Caco-2 (cell line): Measurements from ENCODE around the gene PIK3CG. TPM values are rescaled to one million over a fixed set of nuclear protein-coding genes. Genes with fewer than 3 reads are reported as not detected.
A peak's percentile ranks its signal among the peaks of the same experiment; 100 is the strongest.

ENCODE experiments used
- Bru-seq: library from RNA; stranded (reverse); fragments of 400-500 nt; gene quantifications from one replicate; lab custom pipeline; 2021; lab: Mats Ljungman, UMichigan
- BruChase-seq, 2 experiments: library from RNA; stranded (reverse); fragments of 400-500 nt; gene quantifications; one replicate each; lab custom pipeline; 2021; lab: Mats Ljungman, UMichigan
- BruUV-seq: library from RNA; stranded (reverse); fragments of 400-500 nt; replicated peaks from 2 replicates; lab custom pipeline; 2021; lab: Mats Ljungman, UMichigan
- CTCF ChIA-PET: fragments of 300-600 bp; sonication (Branson Sonifier 250); formaldehyde crosslinking; loops from one replicate; lab custom pipeline; 2022; ENCODE audit warnings: antibody characterized with exemption; lab: Charles Lee
- POLR2A ChIA-PET: fragments of 300-600 bp; sonication (Branson Sonifier 250); formaldehyde crosslinking; loops from one replicate; lab custom pipeline; 2022; ENCODE audit warnings: antibody characterized with exemption; lab: Charles Lee
- DNase-seq, 2 experiments: peaks; one replicate each; pipeline versions ENCODE4 v3.0.0 to v3.0.0-alpha.2; 2020 to 2022
- H3K27me3 ChIP-seq: replicated peaks from 2 replicates; pipeline ENCODE4 v1.6.0; 2011; ENCODE audit warnings: low read length; ENCODE audit not compliant: control insufficient read depth, insufficient read depth
- H3K36me3 ChIP-seq: 2 replicates; pipeline ENCODE4 v1.5.1; 2011; ENCODE audit warnings: low read length; ENCODE audit not compliant: control insufficient read depth, insufficient read depth
- H3K4me1 ChIP-seq: fragments of 250-450 bp; sonication (Bioruptor Pico); 2 replicates; pipeline ENCODE4 v1.5.1; 2020; ENCODE audit warnings: mild to moderate bottlenecking
- H3K4me3 ChIP-seq: 2 replicates; pipeline ENCODE4 v1.5.1; 2011; ENCODE audit warnings: low read depth, mild to moderate bottlenecking, control low read depth, low read length
- H3K9me3 ChIP-seq: fragments of 250-450 bp; sonication (Bioruptor Pico); 2 replicates; pipeline ENCODE4 v1.5.1; 2020; ENCODE audit warnings: mild to moderate bottlenecking, moderate library complexity
- H3K27ac Mint-ChIP-seq: one replicate; pipeline ENCODE4 v1.8.0; 2022; ENCODE audit warnings: mixed read lengths; ENCODE audit not compliant: unreplicated experiment
- H3K27me3 Mint-ChIP-seq: one replicate; pipeline ENCODE4 v1.8.0; 2022; ENCODE audit warnings: mixed read lengths; ENCODE audit not compliant: insufficient read depth, unreplicated experiment
- H3K36me3 Mint-ChIP-seq: one replicate; pipeline ENCODE4 v1.8.0; 2022; ENCODE audit warnings: mild to moderate bottlenecking, mixed read lengths; ENCODE audit not compliant: insufficient read depth, unreplicated experiment
- H3K4me1 Mint-ChIP-seq: one replicate; pipeline ENCODE4 v1.8.0; 2022; ENCODE audit warnings: low read depth, mixed read lengths; ENCODE audit not compliant: unreplicated experiment
- H3K4me3 Mint-ChIP-seq: one replicate; pipeline ENCODE4 v1.8.0; 2022; ENCODE audit warnings: mild to moderate bottlenecking, moderate library complexity, mixed read lengths; ENCODE audit not compliant: unreplicated experiment
- H3K9me3 Mint-ChIP-seq: one replicate; pipeline ENCODE4 v1.8.0; 2022; ENCODE audit warnings: mixed read lengths; ENCODE audit not compliant: unreplicated experiment
- CTCF ChIP-seq, 2 experiments: fragments of 200-600 bp in 1 of 2; IDR thresholded peaks; 1 replicate in 1 of 2; 2 replicates in 1 of 2; pipeline versions ENCODE4 v1.5.1 to v1.8.0; 2011 to 2022; ENCODE audit warnings: antibody characterized with exemption in 1 of 2, control low read depth in 1 of 2, inconsistent platforms in 1 of 2, low read depth in 1 of 2, low read length in 1 of 2, mild to moderate bottlenecking in 1 of 2, moderate library complexity in 1 of 2; ENCODE audit not compliant: insufficient read depth in 1 of 2, severe bottlenecking in 1 of 2, unreplicated experiment in 1 of 2
- intact Hi-C: fragments of 100-400 bp; cut with micrococcal nuclease; formaldehyde crosslinking; loops from one replicate; pipeline ENCODE4 v1.10.0; 2022; ENCODE audit not compliant: unreplicated experiment
- long read RNA-seq: library from polyadenylated mRNA; stranded (forward); transcript quantifications from one replicate; pipeline ENCODE4 v2.0.0, GENCODE V29; 2022
- total RNA-seq: library from RNA; stranded (reverse); gene quantifications from 2 replicates; pipeline ENCODE4 v1.2.3, GENCODE V29; 2022

The PIK3CG gene
- total RNA-seq (not detected in 2 replicates), Bru-seq, nascent RNA (not detected), BruChase-seq, experiment 1, labeled RNA remaining after a 2-hour chase (not detected), BruChase-seq, experiment 2, labeled RNA remaining after a 6-hour chase (percentile 2 among the genes with signal in this experiment)
- long read RNA-seq, result 0 reads

- H3K4me3 ChIP-seq, result no peak within 1 kb of the TSS
- BruUV-seq, result no TSS peak
- intact Hi-C loops, result no loop called here
- Mint-ChIP-seq H3K4me3 (no peak within 1 kb of the TSS), H3K27me3 (peaks cover 24% of the 10 kb centered on the region), H3K27ac (no peak within 1 kb of the TSS), H3K36me3 (no peaks in the 10 kb centered on the region), H3K9me3 (no peaks in the 10 kb centered on the region), H3K4me1 (no peaks in the 10 kb centered on the region)
- H3K4me1 ChIP-seq, result no peaks in the 10 kb centered on the region
- no peak for TF ChIP-seq CTCF (IDR thresholded peaks at IDR 0.05; ENCODE audit: insufficient read depth in 1 of 2, low read depth in 1 of 2, low read length in 1 of 2, severe bottlenecking in 1 of 2, unreplicated experiment in 1 of 2)
- H3K27me3 ChIP-seq, result no peaks in the 10 kb centered on the region
- ChIA-PET CTCF (no interaction called here), POLR2A (no interaction called here)
- no peaks in the 10 kb centered on the region for H3K36me3 ChIP-seq
- no peak for DNase-seq
- H3K9me3 ChIP-seq, result no peaks in the 10 kb centered on the region
Observed at GRCh38 chr7:106865130-106866041, at the start of gene PIK3CG. PIK3CG (plus strand) TSS chr7:106865282; CDS start chr7:106867562, 2,280 bp downstream.

GRCh38 chr7:106817098-106817497 lies 48.0 kb upstream of the PIK3CG start:
- H3K4me1 Mint-ChIP-seq, result no peaks in the 10 kb centered on the region

More at GRCh38 chr7:106817098-106817497, 48.0 kb upstream of the PIK3CG start:
- TF ChIP-seq CTCF (IDR thresholded peaks at IDR 0.05; ENCODE audit: insufficient read depth in 1 of 2, low read depth in 1 of 2, low read length in 1 of 2, severe bottlenecking in 1 of 2, unreplicated experiment in 1 of 2), result no peak
- Histone ChIP-seq H3K4me1 (no peaks in the 10 kb centered on the region), H3K36me3 (no peaks in the 10 kb centered on the region), H3K27me3 (no peaks in the 10 kb centered on the region), H3K9me3 (no peaks in the 10 kb centered on the region), H3K4me3 (no peak overlapping the region)
- Mint-ChIP-seq H3K36me3 (no peaks in the 10 kb centered on the region), H3K27ac (no peak overlapping the region), H3K4me3 (no peak overlapping the region), H3K9me3 (no peaks in the 10 kb centered on the region), H3K27me3 (peaks cover 8% of the 10 kb centered on the region)
- ChIA-PET CTCF (no interaction called here), POLR2A (no interaction called here)
- DNase-seq, result no peak
- no TSS peak for BruUV-seq
- intact Hi-C loops, result no loop called here
